ENCODE measurements around the gene HIPK1.
A peak's percentile ranks its signal among the peaks of the same experiment; 100 is the strongest.

HIPK1 gene

DNA sequence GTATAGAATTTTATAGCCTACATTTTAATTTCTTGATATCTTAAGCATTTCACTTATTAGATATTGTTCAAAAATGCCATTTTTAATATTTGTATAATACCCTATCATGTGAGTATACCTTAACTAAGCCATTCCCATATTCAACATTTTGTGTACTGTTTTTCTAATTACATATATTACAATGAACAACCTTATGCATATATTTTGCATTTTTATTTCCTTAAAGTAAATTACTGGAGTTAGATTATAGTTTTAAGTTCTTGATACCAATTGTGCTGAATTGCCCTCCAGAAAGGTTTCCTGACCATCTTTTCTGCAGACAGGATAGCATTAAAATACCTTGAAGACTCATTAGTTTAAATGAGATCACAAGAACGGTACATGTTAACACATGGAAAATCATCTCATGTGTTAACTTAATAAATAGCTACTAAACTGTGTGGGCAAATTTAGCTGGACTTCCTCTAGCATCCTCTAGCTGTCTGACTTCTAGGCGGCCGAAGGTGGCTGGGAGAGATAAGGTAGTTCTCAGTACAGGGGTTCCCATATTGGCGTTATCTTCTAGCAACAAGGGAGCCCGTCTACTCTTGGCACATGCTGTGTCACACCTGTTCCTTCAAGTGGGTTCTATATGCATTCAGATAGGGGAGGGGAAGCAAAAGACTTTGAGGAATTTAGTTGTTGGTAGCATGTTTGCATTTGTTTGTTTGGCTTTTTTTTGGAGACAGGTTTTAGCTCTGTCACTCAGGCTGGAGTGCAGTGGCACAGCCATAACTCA, 15.0 kb upstream of the HIPK1 start:
- no peak for DNase-seq

DNA sequence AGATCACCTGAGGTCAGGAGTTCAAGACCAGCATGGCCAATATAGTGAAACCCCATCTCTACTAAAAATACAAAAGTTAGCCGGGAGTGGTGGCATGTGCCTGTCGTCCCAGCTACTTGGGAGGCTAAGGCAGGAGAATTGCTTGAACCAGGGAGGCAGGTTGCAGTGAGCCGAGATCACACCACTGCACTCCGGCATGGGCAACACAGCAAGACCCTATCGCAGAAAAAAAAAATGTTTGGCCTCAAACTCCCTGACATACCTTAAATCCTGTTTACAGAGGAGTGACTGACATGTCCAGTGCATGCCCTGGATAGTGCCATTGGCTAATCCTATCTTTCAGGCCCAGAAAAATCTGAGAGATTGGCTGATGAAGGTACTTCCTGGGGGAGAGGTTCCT, 12.2 kb upstream of the HIPK1 start:
- DNase-seq, result no peak

DNA sequence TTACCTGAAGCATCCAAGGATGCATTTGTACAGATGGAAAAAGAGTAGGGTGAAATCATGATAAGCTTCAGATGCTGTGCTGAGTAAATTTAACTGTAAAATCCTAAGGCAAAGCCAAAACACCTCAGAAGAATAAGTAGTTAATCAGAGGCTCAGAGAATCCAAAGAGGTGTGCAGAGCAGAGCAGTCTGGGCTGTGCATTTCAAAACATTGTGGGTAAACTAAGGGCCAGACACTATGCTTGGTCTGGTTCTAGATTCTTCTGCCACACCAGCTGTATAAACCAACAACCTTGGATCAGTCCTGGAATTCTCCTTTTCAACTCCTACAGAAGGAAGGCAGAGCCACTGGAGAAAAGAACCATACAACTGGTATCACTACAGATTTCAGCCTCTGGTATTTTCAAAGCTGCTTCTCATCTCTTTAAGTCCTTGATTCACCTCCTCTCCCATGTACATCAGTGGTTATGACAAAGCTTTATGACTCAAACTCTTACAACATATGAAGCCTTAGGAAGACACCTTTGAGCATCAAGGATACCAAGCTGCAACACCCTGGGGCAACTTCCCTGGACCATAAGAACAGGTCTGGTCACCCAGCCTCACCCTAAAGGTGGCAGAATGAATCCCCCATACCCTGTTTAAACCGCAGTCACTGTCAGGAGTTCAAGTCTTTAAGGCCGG, 11.6 kb upstream of the HIPK1 start:
- DNase-seq, result no peak

DNA sequence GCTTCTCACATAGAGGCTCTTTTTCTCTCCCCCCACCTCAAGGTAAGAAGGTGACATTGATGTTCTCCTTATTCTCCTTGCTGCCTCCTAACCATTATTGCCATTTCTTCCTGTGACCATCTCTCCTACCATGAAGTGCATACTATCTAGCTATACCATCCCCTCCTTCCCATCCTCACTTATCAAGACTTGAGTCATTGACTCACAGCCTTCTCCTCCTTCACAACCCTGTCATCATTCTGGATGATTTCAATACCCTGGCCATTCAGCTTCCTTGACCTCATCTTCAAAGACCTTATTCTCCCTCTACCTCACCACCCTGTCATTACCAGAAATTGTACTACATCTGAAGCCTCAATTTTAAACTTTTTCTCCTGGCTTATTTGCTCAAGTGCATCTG, 10.9 kb upstream of the HIPK1 start:
- DNase-seq, result no peak

DNA sequence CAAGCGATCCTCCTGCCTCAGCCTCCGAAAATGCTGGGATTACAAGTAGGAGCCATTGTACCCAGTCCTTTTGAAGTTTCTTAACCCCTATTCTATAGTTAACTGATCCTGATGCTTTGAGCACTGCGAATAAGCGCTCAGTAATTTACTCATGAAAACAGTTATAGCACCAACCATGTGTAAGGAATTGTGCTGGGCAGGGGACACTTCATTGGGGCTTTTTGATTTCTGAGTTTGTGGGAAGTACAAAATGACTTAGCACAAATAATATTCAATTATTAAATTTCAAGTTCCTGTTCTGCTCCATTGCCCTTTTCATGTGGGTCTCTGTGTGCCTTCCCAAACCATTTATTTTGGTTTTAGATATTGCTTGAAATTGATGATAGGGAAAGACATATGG, 6.2 kb upstream of the HIPK1 start:
- DNase-seq, result no peak

DNA sequence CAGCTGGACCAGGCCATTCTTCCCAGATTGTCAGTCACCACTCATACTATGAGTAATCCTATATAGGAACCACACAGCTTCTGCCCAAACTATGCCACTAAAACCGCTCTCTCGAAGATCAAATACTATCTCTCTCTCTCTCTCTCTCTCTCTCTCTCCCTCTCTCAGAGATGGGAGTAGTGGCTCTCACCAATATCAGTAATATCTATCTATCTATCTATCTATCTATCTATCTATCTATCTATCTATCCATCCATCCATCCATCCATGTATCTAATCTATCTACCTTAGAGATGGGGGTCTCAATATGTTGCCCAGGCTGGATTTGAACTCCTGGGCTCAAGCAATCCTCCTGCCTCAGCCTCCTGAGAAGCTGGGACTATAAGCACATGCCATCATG, 4.7 kb upstream of the HIPK1 start:
- DNase-seq, result no peak

DNA sequence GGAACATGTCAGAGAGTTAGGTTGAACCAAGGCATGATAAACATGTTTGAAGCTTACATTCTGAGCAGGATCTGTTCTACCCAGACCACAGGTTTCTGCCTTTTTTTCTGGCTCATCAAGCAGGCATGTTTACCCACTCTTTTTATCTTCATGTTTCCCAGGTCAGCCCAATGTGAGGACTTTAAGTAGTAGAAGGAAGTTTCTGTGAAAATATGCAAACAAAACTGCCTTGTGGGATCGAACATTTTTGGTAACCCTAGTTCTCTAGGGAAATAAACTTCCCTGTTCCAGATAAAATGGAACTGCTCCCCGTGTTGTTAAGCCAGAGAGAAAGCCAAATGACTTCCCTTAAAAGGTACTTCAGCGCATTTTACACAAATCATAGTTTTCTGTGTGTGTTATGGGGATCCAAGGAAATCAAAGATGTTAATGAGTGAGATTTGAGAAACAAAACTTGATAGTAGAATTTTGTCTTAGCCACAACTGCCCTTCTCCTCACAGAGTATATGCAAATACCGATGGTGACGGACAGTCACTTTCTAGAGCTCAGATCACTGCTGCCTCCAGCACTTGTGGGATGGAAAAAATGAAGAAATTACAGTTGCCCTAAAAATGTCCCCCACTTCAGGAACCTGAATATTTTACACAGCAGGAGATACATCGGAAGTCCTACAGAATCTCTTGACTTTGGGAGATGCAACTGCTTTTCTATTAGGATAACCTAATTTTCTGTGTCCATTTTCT, 765 bp upstream of the HIPK1 start:
- no peak for DNase-seq

DNA sequence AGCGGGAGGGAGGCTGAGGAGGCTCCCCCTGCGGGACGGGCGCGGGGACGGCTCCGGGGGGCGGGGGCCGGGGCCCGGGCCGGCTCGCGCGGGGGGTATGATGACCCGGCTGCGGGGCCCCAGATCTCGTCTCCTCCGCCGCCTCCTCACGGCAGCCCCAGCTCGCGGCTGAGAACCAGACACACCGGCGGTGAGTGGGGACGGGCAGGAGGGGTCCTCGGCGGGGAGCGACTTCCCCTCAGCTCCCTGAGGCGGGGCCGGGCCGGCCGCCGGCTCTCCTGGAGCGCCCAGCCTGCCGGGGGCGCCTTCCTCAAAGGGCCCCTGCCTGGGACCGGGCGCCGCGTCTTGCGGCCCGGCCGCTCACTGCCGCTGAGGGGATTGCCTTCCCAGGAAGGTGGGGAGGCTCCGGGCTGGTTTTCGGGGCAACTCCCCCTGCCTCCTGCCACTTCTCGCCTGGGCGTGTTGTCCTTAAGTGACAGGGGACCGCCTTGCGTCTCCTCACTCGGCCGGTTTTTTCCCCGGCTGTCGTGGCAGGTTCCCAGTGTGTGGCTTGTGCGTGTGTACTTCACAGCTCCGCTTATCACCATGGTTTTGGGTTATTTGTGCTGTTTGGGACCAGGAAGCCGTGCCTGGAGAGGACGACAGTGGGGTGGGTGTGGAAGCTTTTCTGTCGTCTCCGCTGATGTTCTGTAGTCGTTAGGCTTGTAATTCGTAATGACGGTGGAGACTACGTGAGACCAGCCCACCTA, 800 bp downstream of the HIPK1 start:
- peak; percentile 28 to 53 (median 40) for DNase-seq

DNA sequence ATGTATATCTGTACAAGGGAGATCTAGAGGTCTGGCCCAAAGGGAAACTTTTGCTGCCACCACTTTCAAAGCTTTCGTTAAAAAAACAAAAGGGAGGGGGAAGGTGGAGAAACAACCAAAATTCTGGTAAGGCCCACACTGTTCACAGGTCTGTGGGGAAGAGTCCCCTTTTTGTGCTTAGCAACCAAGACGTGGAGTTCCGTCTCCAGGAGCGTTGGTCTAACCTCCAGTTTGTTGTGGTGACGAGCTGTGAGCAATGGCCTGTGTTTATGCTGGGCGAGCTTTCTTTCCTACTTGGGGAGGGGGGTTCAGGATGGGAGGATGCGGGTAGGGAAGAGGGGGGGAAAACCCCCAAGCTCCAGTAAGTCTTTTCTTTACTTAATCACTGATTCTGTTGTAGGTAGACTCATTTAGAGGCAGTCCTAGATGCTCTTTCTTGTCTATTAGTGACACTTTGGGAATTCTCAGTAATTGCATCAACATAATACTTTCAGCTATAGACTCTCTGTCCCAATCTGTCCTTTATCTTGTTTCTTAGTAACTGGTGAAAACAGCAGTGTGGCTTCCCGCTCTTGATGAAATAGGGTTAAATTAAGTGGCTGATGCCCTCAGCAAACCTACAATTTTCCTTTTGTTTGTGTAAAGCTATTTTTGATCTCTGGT, 1.5 kb downstream of the HIPK1 start:
- DNase-seq, result peak in 2 of 4 experiments; percentile 3 to 6

DNA sequence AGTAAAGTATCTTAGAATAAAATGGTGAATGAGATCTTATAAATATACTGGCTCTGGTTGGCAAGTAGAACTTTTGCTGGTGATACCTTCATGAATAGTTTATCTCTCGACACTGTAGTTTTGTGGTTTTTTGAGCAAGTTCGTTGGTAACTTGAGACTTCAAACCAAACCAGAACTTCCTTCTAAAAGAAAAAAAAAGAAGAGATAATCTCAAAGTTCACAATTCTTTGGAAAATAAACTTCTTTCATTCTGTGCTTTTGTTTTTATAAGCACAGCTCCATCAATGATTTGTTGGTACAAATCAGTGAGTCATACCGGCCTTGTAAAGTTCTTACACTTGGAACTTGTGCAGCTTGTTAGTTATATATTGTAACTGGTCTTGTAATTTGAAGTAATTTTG, 2.3 kb downstream of the HIPK1 start:
- no peak for DNase-seq

DNA sequence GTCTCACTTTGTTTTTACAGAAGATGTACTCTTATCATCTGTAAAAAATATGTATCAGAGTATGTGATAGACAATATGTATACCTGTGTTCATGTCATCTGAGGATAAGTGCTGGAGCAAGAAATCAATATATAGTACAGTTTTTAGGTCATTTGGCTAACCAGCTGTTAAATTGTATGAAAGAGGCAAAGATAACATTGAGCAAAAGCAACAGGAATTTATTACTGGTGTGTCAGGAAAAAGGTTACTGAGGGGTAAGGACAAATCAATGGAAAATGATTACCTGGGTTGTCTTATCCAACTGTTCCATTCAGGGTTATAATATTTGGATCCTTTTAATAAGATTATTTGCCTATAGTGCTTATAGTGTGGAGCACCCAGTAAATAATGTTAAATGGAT, 4.9 kb downstream of the HIPK1 start:
- DNase-seq, result no peak

DNA sequence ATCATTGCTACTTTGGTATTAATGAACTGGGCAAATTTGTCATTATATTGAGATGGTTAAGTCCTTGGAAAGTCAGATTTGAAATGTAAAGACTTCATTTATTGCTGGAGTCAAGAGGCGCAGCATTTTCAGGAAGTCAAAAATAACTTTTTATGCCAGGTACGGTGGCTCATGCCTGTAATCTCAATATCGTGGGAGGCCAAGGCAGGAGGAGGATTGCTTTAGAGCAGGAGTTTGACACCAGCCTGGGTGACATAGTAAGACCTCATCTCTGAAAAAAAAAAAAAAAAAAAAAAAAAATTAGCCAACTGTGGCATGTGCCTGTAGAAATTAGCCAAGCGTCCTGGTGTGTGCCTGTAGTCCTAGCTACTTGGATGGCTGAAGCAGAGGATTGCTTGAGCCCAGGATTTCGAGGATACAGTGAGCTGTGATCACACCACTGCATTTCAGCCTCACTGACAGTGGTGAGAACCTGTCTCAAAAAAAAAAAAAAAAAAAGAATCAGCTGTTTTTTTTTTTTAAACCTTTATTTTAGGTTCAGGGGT, 5.5 kb downstream of the HIPK1 start:
- no peak for DNase-seq

DNA sequence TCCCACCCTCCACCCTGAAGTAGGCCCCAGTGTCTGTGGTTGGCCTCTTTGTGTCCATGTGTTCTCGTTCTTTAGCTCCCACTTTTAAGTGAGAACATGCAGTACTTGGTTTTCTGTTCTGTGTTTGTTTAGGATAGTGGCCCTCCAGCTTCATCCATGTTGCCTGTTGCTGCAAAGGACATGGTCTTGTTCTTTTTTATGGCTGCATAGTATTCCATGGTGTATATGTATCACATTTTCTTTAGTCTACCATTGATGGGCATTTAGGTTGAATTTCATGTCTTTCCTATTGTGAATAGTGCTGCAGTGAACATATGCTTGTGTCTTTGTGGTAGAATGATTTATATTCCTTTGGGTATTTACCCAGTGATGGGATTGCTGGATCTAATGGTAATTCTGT, 6.1 kb downstream of the HIPK1 start:
- no peak for DNase-seq

DNA sequence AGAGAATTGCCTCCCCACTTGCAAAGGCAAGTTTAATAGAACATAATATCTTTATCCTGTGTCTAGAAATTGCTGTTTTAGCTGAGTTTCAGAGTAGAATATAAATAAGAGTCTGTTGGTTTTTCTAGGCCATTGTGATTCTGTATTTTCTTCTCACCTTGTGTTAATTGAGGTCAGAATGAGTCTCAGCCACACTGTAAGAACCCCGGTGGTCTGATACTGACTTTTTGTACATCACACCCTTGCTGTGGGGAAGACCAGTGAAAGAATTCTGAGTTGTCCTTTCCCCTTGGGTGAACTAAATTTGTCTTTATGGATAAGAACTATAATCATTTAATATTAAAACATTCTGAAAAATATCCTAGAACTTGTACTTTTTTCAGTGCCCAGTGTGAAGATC, 6.8 kb downstream of the HIPK1 start:
- DNase-seq, result no peak

DNA sequence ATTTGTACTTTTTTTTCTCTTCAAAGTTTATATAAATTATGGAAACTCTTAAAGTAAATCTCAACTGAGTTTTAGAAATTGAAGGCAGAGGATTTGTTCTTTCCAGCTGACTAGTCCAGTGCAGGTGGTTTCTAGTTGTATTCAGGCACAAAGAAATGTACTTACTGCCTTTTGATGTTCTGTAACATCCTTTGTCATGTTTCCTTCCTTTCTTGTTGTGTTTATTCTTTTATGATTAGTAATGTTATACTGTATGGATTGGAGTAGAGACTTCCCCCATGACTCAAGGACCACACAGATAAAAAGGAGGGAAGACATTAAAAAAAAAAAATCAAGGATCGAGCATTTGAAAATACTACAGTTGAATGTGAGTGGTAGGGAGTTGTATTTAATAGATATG, 8.0 kb downstream of the HIPK1 start:
- no peak for DNase-seq

DNA sequence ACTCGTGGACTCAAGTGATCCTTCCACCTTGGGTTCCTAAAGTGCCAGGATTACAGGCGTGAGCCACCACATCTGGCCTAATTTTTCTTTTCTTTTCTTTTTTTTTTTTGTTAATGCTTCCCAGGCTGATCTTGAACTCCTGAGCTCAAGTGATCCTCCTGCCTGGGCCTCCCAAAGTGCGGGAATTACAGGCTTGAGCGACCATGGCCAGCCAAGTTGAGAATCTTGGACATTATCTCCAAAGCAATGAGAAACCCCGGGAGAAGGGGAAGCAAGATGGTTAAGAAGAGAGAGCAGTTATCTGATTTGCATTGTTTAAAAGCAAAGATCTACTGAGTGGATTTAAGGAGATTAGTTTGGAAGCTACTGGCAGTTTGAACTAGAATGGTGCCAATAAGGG, 9.1 kb downstream of the HIPK1 start:
- no peak for DNase-seq

DNA sequence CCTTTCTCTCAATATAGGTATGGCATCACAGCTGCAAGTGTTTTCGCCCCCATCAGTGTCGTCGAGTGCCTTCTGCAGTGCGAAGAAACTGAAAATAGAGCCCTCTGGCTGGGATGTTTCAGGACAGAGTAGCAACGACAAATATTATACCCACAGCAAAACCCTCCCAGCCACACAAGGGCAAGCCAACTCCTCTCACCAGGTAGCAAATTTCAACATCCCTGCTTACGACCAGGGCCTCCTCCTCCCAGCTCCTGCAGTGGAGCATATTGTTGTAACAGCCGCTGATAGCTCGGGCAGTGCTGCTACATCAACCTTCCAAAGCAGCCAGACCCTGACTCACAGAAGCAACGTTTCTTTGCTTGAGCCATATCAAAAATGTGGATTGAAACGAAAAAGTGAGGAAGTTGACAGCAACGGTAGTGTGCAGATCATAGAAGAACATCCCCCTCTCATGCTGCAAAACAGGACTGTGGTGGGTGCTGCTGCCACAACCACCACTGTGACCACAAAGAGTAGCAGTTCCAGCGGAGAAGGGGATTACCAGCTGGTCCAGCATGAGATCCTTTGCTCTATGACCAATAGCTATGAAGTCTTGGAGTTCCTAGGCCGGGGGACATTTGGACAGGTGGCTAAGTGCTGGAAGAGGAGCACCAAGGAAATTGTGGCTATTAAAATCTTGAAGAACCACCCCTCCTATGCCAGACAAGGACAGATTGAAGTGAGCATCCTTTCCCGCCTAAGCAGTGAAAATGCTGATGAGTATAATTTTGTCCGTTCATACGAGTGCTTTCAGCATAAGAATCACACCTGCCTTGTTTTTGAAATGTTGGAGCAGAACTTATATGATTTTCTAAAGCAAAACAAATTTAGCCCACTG, 11.5 kb downstream of the HIPK1 start:
- no peak for DNase-seq

DNA sequence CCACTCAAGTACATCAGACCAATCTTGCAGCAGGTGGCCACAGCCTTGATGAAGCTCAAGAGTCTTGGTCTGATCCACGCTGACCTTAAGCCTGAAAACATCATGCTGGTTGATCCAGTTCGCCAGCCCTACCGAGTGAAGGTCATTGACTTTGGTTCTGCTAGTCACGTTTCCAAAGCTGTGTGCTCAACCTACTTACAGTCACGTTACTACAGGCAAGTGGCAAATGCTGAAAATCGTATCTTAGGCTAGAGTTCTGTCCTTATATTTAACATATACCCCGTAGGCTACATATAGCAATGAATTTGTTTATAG, 12.1 kb downstream of the HIPK1 start:
- DNase-seq, result no peak

DNA sequence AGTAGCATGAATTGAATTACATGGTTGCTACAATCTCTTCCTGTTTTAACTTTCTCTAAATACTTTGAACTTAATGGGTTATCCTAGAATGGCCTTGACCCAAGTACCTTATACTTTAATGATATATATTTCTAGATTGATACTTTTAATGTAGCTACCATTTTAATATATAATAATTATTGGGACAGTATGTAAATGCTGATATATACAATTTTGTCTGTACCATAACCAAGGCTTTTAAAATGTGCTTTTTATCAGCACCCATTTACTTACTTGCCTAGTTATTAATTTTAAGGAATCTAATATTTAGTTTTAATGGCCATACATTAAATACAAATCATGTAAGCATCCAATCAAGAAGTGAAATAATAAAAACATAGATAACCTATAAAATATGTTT, 13.4 kb downstream of the HIPK1 start:
- DNase-seq, result no peak

DNA sequence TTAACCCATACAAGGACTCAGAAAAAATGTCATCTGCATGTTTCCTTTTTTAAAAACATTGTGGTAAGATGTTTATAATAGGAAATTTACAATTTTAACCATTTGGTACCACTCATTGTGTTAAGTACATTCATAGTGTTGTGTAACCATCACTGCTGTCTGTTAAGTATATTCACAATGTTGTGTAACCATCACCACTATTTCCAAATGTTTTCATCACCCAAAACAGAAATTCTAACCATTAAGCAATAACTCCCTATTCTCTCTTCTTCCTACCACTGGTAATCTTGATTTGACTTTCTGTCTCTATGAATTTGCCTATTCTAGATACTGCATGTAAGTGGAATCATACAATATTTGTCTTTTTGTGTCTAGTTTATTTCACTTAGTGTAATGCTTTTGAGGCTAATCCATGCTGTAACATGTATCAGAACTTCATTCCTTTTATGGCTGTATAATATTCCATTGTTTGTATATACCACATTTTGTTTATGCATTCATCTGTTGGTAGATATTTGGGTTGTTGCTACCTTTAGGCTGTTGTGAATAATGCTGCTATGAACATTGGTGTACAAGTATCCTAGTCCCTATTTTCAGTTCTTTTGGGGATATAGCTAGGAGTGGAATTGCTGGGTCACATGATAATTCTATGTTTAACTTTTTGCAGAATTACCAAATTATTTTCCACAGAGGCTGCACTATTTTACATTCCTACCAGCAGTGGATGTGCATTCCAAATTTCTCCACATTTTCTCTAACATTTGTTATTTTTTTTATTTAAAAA, 14.1 kb downstream of the HIPK1 start:
- no peak for DNase-seq

DNA sequence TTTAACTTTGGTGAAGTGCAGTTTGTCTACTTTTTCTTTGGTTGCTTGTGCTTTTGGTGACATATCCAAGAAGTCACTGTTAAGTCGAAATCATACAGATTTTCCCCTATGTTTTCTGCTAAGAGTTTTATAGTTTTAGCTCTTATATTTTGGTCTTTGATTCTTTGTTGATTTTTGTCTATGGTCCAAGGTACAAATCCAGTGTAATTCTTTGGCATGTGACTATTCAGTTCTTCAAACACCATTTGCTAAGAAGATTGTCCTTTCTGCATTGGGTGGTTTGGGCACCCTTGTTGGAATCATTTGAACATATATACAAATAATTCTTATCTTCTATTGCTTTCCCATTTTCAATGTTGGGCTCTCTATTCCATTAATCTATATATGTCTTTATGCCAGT, 16.2 kb downstream of the HIPK1 start:
- DNase-seq, result no peak
